ENCODE results near the gene GALNT2.

The GALNT2 gene

DNA sequence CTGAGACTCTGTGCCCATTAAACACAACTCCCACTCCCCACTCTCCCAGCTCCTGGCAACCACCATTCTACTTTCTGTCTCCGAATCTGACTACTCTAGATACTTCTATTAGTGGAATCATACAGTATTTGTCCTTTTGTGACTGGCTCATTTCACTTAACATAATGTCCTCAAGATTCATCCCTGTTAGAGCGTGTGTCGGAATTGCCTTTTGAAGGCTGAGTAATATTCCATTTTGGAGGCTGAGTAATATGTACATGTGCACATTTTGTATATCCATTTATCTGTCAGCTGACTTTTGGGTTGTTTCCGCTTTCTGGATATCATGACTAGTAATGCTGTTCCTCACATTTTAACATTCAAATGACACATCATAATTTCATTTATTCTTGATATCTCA is 30.3 kb downstream of the GALNT2 start:
- no peaks in the 10 kb centered on the region for H3F3A ChIP-seq (ENCODE audit: insufficient read depth)
- no peak overlapping the region for H2AFZ ChIP-seq (ENCODE audit: low read depth, low read length, severe bottlenecking)
- H3K9me3 ChIP-seq (ENCODE audit: insufficient read depth, low read length), result no peaks in the 10 kb centered on the region
- no peak overlapping the region for H3K4me2 ChIP-seq (ENCODE audit: low read depth, low read length, poor library complexity, severe bottlenecking)
- no peaks in the 10 kb centered on the region for H3K79me2 ChIP-seq (ENCODE audit: insufficient read depth, low read length)
- no peaks in the 10 kb centered on the region for H3K9me2 ChIP-seq (replicated peaks; ENCODE audit: insufficient read depth, low read length)
- no peaks in the 10 kb centered on the region for H4K20me1 ChIP-seq (ENCODE audit: low read depth, low read length)
- H3K36me3 ChIP-seq (ENCODE audit: low read length), result no peaks in the 10 kb centered on the region
- H3K9ac ChIP-seq (ENCODE audit: low read length), result no peak overlapping the region
- no peaks in the 10 kb centered on the region for H3K27me3 ChIP-seq (ENCODE audit: low read length)
- no peak overlapping the region for H3K27ac ChIP-seq (ENCODE audit: low read depth, low read length)
- TF ChIP-seq EZH2phosphoT487 (conservative IDR thresholded peaks at IDR 0.05; ENCODE audit: low read length) (no peak), CTCF (IDR thresholded peaks at IDR 0.05; ENCODE audit: insufficient read depth, low read length, poor library complexity, severe bottlenecking) (no peak)
- no peak overlapping the region for H3K4me3 ChIP-seq (ENCODE audit: insufficient read depth, low read length, poor library complexity, severe bottlenecking)

DNA sequence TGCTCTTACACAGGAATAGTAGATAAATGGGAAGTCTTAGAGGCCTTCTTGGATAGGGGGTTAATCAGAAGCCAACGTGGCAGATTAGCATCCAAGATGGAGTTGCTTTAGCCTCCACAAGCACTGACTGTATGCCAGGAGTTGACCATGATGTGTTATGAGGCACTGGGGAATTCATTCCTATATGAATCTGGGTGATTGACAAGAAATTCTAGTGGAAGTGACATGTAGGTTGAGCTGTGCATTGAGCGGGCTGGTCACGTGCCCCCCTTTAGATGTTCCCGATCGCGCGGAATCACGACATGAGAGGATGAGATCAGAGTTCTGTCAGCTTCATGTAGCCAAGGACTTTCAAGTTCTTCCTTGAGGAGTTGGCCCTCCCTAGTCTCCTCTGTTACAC is 31.7 kb downstream of the GALNT2 start:
- no peak for TF ChIP-seq CTCF (IDR thresholded peaks at IDR 0.05; ENCODE audit: insufficient read depth, low read length, poor library complexity, severe bottlenecking)
- no peak for TF ChIP-seq EZH2phosphoT487 (conservative IDR thresholded peaks at IDR 0.05; ENCODE audit: low read length)
- H3K4me2 ChIP-seq (ENCODE audit: low read depth, low read length, poor library complexity, severe bottlenecking), result no peak overlapping the region
- H3K9ac ChIP-seq (ENCODE audit: low read length), result no peak overlapping the region
- H3K9me3 ChIP-seq (ENCODE audit: insufficient read depth, low read length), result no peaks in the 10 kb centered on the region
- no peaks in the 10 kb centered on the region for H3K9me2 ChIP-seq (replicated peaks; ENCODE audit: insufficient read depth, low read length)
- no peaks in the 10 kb centered on the region for H4K20me1 ChIP-seq (ENCODE audit: low read depth, low read length)
- no peak overlapping the region for H2AFZ ChIP-seq (ENCODE audit: low read depth, low read length, severe bottlenecking)
- no peaks in the 10 kb centered on the region for H3F3A ChIP-seq (ENCODE audit: insufficient read depth)
- no peaks in the 10 kb centered on the region for H3K36me3 ChIP-seq (ENCODE audit: low read length)
- no peak overlapping the region for H3K27ac ChIP-seq (ENCODE audit: low read depth, low read length)
- no peaks in the 10 kb centered on the region for H3K79me2 ChIP-seq (ENCODE audit: insufficient read depth, low read length)
- H3K4me3 ChIP-seq (ENCODE audit: insufficient read depth, low read length, poor library complexity, severe bottlenecking), result no peak overlapping the region
- no peaks in the 10 kb centered on the region for H3K27me3 ChIP-seq (ENCODE audit: low read length)

- no peak overlapping the region for H3K9ac ChIP-seq (ENCODE audit: low read length)
- no peaks in the 10 kb centered on the region for H3F3A ChIP-seq (ENCODE audit: insufficient read depth)
- H3K9me2 ChIP-seq (replicated peaks; ENCODE audit: insufficient read depth, low read length), result no peaks in the 10 kb centered on the region
- H3K9me3 ChIP-seq (ENCODE audit: insufficient read depth, low read length), result no peaks in the 10 kb centered on the region
- H2AFZ ChIP-seq (ENCODE audit: low read depth, low read length, severe bottlenecking), result no peak overlapping the region
- no peak overlapping the region for H3K27ac ChIP-seq (ENCODE audit: low read depth, low read length)
- H4K20me1 ChIP-seq (ENCODE audit: low read depth, low read length), result no peaks in the 10 kb centered on the region
- TF ChIP-seq CTCF (IDR thresholded peaks at IDR 0.05; ENCODE audit: insufficient read depth, low read length, poor library complexity, severe bottlenecking) (no peak), EZH2phosphoT487 (conservative IDR thresholded peaks at IDR 0.05; ENCODE audit: low read length) (no peak)
- no peak overlapping the region for H3K4me3 ChIP-seq (ENCODE audit: insufficient read depth, low read length, poor library complexity, severe bottlenecking)
- H3K27me3 ChIP-seq (ENCODE audit: low read length), result no peaks in the 10 kb centered on the region
- H3K36me3 ChIP-seq (ENCODE audit: low read length), result no peaks in the 10 kb centered on the region
- no peak overlapping the region for H3K4me2 ChIP-seq (ENCODE audit: low read depth, low read length, poor library complexity, severe bottlenecking)
- no peaks in the 10 kb centered on the region for H3K79me2 ChIP-seq (ENCODE audit: insufficient read depth, low read length)
Measured at GRCh38 chr1:230099465-230099864, 32.4 kb downstream of the GALNT2 start.

GRCh38 chr1:230100932-230101331 is 33.9 kb downstream of the GALNT2 start:
- Histone ChIP-seq H3K9me3 (ENCODE audit: insufficient read depth, low read length) (no peaks in the 10 kb centered on the region), H3K9ac (ENCODE audit: low read length) (no peak overlapping the region), H3F3A (ENCODE audit: insufficient read depth) (no peaks in the 10 kb centered on the region), H3K79me2 (ENCODE audit: insufficient read depth, low read length) (no peaks in the 10 kb centered on the region), H3K36me3 (ENCODE audit: low read length) (no peaks in the 10 kb centered on the region), H3K4me3 (ENCODE audit: insufficient read depth, low read length, poor library complexity, severe bottlenecking) (no peak overlapping the region), H3K4me2 (ENCODE audit: low read depth, low read length, poor library complexity, severe bottlenecking) (no peak overlapping the region), H3K27me3 (ENCODE audit: low read length) (no peaks in the 10 kb centered on the region), H2AFZ (ENCODE audit: low read depth, low read length, severe bottlenecking) (no peak overlapping the region), H4K20me1 (ENCODE audit: low read depth, low read length) (no peaks in the 10 kb centered on the region), H3K9me2 (replicated peaks; ENCODE audit: insufficient read depth, low read length) (no peaks in the 10 kb centered on the region), H3K27ac (ENCODE audit: low read depth, low read length) (no peak overlapping the region)
- no peak for TF ChIP-seq EZH2phosphoT487 (conservative IDR thresholded peaks at IDR 0.05; ENCODE audit: low read length)
